Measurements from ENCODE around the gene SAMD14. TPM values are rescaled to one million over a fixed set of nuclear protein-coding genes. Genes with fewer than 3 reads are reported as not detected.

SAMD14 gene
- polyA plus RNA-seq, 1 donor, result 5.7 TPM

GRCh38 chr17:50118076-50118827 lies 11.7 kb downstream of the SAMD14 start:
- no peak overlapping the region for H3K4me3 ChIP-seq (ENCODE audit: low read length)
- H3K9me3 ChIP-seq (ENCODE audit: control insufficient read depth, low read depth, low read length), result no peaks in the 10 kb centered on the region
- H3K27me3 ChIP-seq (ENCODE audit: control insufficient read depth, insufficient read depth, low read length), result peaks cover 2% of the 10 kb centered on the region
- no peak for DNase-seq
- peaks cover 16% of the 10 kb centered on the region for H3K4me1 ChIP-seq (ENCODE audit: control insufficient read depth, insufficient read depth, low read length)
- H3K36me3 ChIP-seq (ENCODE audit: control insufficient read depth, insufficient read depth, low read length), result no peaks in the 10 kb centered on the region
- WGBS (ENCODE audit: insufficient coverage, low lambda C conversion rate), result no CpG with 5 or more reads among the region's 23 CpGs
- no peak overlapping the region for H3K27ac ChIP-seq (ENCODE audit: low read length)

- H3K4me3 ChIP-seq (ENCODE audit: low read length), result peak overlapping the region; percentile 4
- no peaks in the 10 kb centered on the region for H3K36me3 ChIP-seq (ENCODE audit: control insufficient read depth, insufficient read depth, low read length)
- peaks cover 23% of the 10 kb centered on the region for H3K4me1 ChIP-seq (ENCODE audit: control insufficient read depth, insufficient read depth, low read length)
- H3K27me3 ChIP-seq (ENCODE audit: control insufficient read depth, insufficient read depth, low read length), result peaks cover 2% of the 10 kb centered on the region
- H3K27ac ChIP-seq (ENCODE audit: low read length), result no peak overlapping the region
- WGBS (ENCODE audit: insufficient coverage, low lambda C conversion rate), result no CpG with 5 or more reads among the region's 64 CpGs
- H3K9me3 ChIP-seq (ENCODE audit: control insufficient read depth, low read depth, low read length), result no peaks in the 10 kb centered on the region
- peak; percentile 73 to 79 for DNase-seq
Observed at GRCh38 chr17:50117202-50118051, 12.5 kb downstream of the SAMD14 start.

- no CpG with 5 or more reads among the region's 17 CpGs for whole genome bisulfite sequencing (ENCODE audit: insufficient coverage, low lambda C conversion rate)
- no peaks in the 10 kb centered on the region for H3K9me3 ChIP-seq (ENCODE audit: control insufficient read depth, low read depth, low read length)
- no peak overlapping the region for H3K4me3 ChIP-seq (ENCODE audit: low read length)
- peaks cover 2% of the 10 kb centered on the region for H3K27me3 ChIP-seq (ENCODE audit: control insufficient read depth, insufficient read depth, low read length)
- DNase-seq, result no peak
- H3K4me1 ChIP-seq (ENCODE audit: control insufficient read depth, insufficient read depth, low read length), result peaks cover 35% of the 10 kb centered on the region
- no peak overlapping the region for H3K27ac ChIP-seq (ENCODE audit: low read length)
- H3K36me3 ChIP-seq (ENCODE audit: control insufficient read depth, insufficient read depth, low read length), result peaks cover 7% of the 10 kb centered on the region
Observed at GRCh38 chr17:50115756-50116155, 14.2 kb downstream of the SAMD14 start.

GRCh38 chr17:50114849-50115357 lies 15.1 kb downstream of the SAMD14 start:
- Histone ChIP-seq H3K27me3 (ENCODE audit: control insufficient read depth, insufficient read depth, low read length) (peaks cover 2% of the 10 kb centered on the region), H3K9me3 (ENCODE audit: control insufficient read depth, low read depth, low read length) (no peaks in the 10 kb centered on the region), H3K4me1 (ENCODE audit: control insufficient read depth, insufficient read depth, low read length) (peaks cover 35% of the 10 kb centered on the region), H3K27ac (ENCODE audit: low read length) (no peak overlapping the region), H3K4me3 (ENCODE audit: low read length) (no peak overlapping the region), H3K36me3 (ENCODE audit: control insufficient read depth, insufficient read depth, low read length) (peaks cover 15% of the 10 kb centered on the region)
- WGBS (ENCODE audit: insufficient coverage, low lambda C conversion rate), result no CpG with 5 or more reads among the region's 6 CpGs
- DNase-seq, result peak in 1 of 2 donors; percentile 57

- Histone ChIP-seq H3K36me3 (ENCODE audit: control insufficient read depth, insufficient read depth, low read length) (peaks cover 20% of the 10 kb centered on the region), H3K4me1 (ENCODE audit: control insufficient read depth, insufficient read depth, low read length) (peaks cover 35% of the 10 kb centered on the region), H3K9me3 (ENCODE audit: control insufficient read depth, low read depth, low read length) (no peaks in the 10 kb centered on the region), H3K4me3 (ENCODE audit: low read length) (no peak overlapping the region), H3K27ac (ENCODE audit: low read length) (no peak overlapping the region), H3K27me3 (ENCODE audit: control insufficient read depth, insufficient read depth, low read length) (peaks cover 2% of the 10 kb centered on the region)
- DNase-seq, result no peak
- no CpG with 5 or more reads among the region's 4 CpGs for WGBS (ENCODE audit: insufficient coverage, low lambda C conversion rate)
Observed at GRCh38 chr17:50114401-50114800, 15.6 kb downstream of the SAMD14 start.

- DNase-seq, result no peak
- Histone ChIP-seq H3K36me3 (ENCODE audit: control insufficient read depth, insufficient read depth, low read length) (peaks cover 27% of the 10 kb centered on the region), H3K9me3 (ENCODE audit: control insufficient read depth, low read depth, low read length) (no peaks in the 10 kb centered on the region), H3K27me3 (ENCODE audit: control insufficient read depth, insufficient read depth, low read length) (no peaks in the 10 kb centered on the region), H3K27ac (ENCODE audit: low read length) (no peak overlapping the region), H3K4me1 (ENCODE audit: control insufficient read depth, insufficient read depth, low read length) (peaks cover 35% of the 10 kb centered on the region), H3K4me3 (ENCODE audit: low read length) (no peak overlapping the region)
- no CpG with 5 or more reads among the region's 7 CpGs for WGBS (ENCODE audit: insufficient coverage, low lambda C conversion rate)
Observed at GRCh38 chr17:50113624-50114320, 16.2 kb downstream of the SAMD14 start.

GRCh38 chr17:50112694-50113093 lies 17.3 kb downstream of the SAMD14 start:
- no peak for DNase-seq
- H3K27me3 ChIP-seq (ENCODE audit: control insufficient read depth, insufficient read depth, low read length), result no peaks in the 10 kb centered on the region
- WGBS (ENCODE audit: insufficient coverage, low lambda C conversion rate), result no CpG with 5 or more reads among the region's 17 CpGs

GRCh38 chr17:50111673-50112655 lies 18.0 kb downstream of the SAMD14 start:
- H3K27ac ChIP-seq (ENCODE audit: low read length), result peak overlapping the region; percentile 54
- peak in 1 of 2 donors; percentile 52 for DNase-seq
- no CpG with 5 or more reads among the region's 14 CpGs for WGBS (ENCODE audit: insufficient coverage, low lambda C conversion rate)
- H3K36me3 ChIP-seq (ENCODE audit: control insufficient read depth, insufficient read depth, low read length), result peaks cover 42% of the 10 kb centered on the region
- no peaks in the 10 kb centered on the region for H3K27me3 ChIP-seq (ENCODE audit: control insufficient read depth, insufficient read depth, low read length)
- H3K4me3 ChIP-seq (ENCODE audit: low read length), result no peak overlapping the region
- peaks cover 29% of the 10 kb centered on the region for H3K4me1 ChIP-seq (ENCODE audit: control insufficient read depth, insufficient read depth, low read length)
- no peaks in the 10 kb centered on the region for H3K9me3 ChIP-seq (ENCODE audit: control insufficient read depth, low read depth, low read length)

More at GRCh38 chr17:50112694-50113093, 17.3 kb downstream of the SAMD14 start:
- Histone ChIP-seq H3K9me3 (ENCODE audit: control insufficient read depth, low read depth, low read length) (no peaks in the 10 kb centered on the region), H3K27ac (ENCODE audit: low read length) (no peak overlapping the region), H3K36me3 (ENCODE audit: control insufficient read depth, insufficient read depth, low read length) (peaks cover 37% of the 10 kb centered on the region), H3K4me1 (ENCODE audit: control insufficient read depth, insufficient read depth, low read length) (peaks cover 34% of the 10 kb centered on the region), H3K4me3 (ENCODE audit: low read length) (no peak overlapping the region)

GRCh38 chr17:50110591-50111349 lies 19.2 kb downstream of the SAMD14 start:
- WGBS (ENCODE audit: insufficient coverage, low lambda C conversion rate), result no CpG with 5 or more reads among the region's 19 CpGs
- H3K27ac ChIP-seq (ENCODE audit: low read length), result peak overlapping the region; percentile 54
- DNase-seq, result no peak
- no peaks in the 10 kb centered on the region for H3K9me3 ChIP-seq (ENCODE audit: control insufficient read depth, low read depth, low read length)
- peaks cover 28% of the 10 kb centered on the region for H3K4me1 ChIP-seq (ENCODE audit: control insufficient read depth, insufficient read depth, low read length)
- H3K27me3 ChIP-seq (ENCODE audit: control insufficient read depth, insufficient read depth, low read length), result no peaks in the 10 kb centered on the region
- H3K36me3 ChIP-seq (ENCODE audit: control insufficient read depth, insufficient read depth, low read length), result peaks cover 51% of the 10 kb centered on the region
- H3K4me3 ChIP-seq (ENCODE audit: low read length), result no peak overlapping the region

All from large intestine (tissue), 3 donors.